GM21526 (cell line): ENCODE results near the gene EFCAB14.
"Not testable (repeated sequence)": the region's sequence is repeated elsewhere in the genome, so short reads cannot be mapped to it uniquely, and the experiment has no call there.

Experiments
- ATAC-seq: cut with Tn5 transposase; IDR thresholded peaks from one replicate; pipeline ENCODE4 v1.9.1; 2021; ENCODE audit warnings: moderate library complexity; ENCODE audit not compliant: unreplicated experiment, low FRiP score

EFCAB14 gene

DNA sequence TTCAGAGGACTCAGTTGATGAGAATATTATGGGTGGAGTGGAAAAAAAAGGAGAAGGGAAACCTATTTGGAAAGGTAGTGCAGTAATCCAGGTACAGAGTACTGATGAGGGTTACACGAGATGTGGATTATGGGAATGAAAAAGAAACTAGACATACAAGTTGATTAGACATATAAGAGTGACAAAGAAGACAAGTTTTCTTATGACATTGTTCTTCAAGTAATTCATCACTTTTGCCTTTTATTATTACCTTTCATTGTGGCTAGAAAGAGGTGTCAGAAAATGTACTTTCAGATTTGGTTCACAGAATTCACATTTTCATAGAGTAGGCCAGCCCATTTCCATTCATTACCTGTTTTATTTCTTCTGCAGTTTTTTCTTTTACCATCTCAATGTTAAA is 61.1 kb downstream of the EFCAB14 start:
- ATAC-seq, result no peak

DNA sequence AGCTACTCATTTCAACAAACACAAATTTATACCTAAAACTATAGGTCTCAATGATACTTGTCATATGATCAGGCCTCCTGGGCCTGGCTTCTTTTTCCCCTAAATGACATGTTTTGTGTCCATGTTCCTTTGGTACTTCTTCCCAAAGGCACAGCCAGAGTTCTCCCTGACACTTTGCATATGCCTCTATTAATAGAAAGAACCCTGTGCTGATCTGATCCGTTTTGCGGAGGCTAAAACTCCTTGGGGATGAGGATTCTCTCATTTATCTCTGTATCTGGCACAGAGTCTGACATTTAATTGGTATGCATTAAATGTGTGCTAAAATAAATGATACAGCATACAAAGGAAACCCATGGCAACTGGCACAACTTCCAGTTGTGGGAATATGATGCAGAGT is 62.3 kb downstream of the EFCAB14 start:
- no peak for ATAC-seq

DNA sequence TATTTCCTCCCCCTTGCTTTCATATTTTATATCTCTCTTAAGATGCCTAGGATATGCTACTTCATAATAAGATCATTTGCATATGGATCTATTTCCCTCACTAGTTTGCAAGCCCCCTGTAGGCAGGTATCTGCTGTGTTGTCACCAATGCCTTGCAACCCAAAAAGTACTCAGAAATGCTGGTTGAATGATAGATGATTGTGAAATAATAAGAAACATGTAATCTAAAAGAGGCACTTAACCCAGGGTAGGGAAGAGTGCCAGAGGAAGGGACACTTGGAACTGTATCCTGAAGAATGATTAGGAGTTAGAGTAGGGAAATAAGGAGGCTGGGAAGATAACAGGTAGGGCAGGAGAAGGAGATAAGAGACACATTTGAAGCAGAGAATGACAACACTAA is 63.1 kb downstream of the EFCAB14 start:
- ATAC-seq, result no peak

DNA sequence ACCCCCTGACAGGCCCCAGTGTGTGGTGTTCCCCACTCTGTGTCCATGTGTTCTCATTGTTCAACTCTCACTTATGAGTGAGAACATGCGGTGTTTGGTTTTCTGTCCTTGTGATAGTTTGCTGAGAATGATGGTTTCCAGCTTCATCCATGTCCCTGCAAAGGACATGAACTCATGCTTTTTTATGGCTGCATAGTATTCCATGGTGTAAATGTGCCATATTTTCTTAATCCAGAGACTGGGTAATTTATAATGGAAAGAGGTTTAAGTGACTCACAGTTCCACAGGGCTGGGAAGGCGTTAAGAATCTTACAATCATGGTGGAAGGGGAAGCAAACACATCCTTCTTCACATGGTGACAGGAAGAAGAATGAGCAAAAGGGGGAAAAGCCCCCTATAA is 64.2 kb downstream of the EFCAB14 start:
- not testable (repeated sequence) for ATAC-seq

DNA sequence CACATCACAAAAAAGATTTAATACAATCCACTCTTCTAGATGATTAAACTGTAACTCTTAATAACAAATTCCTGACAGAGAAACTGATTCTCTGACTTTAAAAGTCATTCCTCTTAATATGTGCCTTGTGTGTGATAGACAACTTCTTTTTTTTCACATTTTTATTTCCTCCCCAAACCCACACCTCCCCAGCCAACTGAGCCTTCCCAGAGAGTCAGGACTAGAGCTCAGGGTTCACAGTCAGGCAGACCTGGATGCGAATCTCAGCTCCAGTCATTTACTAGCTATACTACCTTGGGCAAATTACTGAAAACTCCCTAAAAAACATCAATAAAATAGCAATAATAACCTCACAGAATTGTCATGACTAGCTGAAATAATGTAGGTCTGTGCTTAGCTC is 64.9 kb downstream of the EFCAB14 start:
- ATAC-seq, result no peak

DNA sequence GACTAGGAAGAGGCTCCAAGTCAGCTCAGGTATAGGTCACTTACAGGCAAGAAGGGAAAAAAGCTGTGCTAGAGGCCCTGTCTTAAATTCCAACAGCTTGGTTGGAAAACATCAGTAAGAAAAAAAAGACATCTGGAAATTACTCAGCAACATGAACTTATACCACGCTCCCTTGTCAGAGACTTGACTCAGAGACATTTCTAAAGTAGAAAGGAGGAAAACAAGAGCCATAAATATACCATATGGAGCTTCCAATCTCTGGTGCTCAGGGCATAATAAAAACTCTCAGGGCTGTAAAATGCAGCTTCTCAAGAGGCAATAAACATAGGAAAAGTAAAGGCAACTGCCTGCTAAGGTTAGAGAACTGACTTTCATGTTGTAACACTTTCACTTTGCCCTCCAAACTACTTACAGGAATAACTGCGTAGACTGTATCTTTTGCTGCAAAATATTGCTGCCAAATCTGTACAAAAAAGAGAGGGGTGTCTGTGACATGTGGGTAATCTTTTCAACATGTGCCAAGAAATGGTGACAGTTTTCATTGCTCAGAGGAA is 65.4 kb downstream of the EFCAB14 start:
- no peak for ATAC-seq

DNA sequence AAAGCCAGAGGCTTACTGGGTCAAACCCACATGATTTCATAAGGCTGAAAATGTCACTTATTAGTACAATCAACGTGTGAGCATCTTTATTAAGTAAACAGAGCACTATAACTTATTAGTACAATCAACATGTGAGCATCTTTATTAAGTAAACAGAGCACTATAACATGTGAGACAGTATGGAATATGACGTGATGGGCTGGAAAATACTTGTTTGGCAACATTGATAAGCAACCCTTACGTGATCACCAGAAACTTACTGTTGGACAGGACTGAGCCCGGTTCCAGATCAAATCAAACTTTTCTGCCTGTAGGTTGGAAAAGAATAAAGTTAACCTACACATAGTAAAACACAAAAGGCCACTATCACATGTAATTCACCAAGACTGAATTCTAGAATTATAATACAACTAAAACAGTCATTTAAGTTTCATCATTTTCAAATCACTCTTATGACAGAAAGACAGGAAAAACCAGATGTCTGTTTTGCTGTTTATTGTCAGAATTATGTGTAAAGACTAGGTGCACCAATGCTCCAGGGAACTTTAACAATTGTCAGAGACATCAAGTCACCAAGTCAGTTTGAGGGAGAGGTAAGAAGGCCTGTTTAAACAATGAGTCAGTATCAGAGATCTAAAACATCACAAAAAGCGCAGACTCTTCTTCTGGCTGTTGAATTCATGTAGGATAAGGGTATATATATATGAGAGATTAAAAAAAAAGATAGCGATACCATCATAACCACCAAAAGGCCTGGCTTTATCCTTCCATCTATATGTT is 66.4 kb downstream of the EFCAB14 start:
- ATAC-seq, result no peak

DNA sequence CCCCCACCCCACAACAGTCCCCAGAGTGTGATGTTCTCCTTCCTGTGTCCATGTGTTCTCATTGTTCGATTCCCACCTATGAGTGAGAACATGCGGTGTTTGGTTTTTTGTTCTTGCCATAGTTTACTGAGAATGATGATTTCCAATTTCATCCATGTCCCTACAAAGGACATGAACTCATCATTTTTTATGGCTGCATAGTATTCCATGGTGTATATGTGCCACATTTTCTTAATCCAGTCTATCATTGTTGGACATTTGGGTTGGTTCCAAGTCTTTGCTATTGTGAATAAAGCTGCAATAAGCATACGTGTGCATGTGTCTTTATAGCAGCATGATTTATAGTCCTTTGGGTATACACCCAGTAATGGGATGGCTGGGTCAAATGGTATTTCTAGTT is 67.8 kb downstream of the EFCAB14 start:
- ATAC-seq, result not testable (repeated sequence)

DNA sequence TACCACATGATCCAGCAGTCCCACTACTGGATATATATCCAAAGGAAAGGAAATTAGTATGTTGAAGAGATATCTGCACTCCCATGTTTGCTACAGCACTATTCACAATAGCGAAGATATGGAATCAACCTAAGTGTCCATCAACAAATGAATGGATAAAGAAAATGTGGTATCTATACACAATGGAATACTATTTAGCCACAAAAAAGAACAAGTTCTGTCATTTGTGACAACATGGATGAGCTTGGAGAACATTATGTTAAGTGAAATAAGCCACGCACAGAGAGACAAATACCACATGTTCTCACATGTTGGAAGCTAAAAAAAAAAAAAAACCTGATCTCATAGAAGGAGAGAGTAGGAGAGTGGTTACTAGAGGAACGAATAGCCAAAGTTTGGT is 68.4 kb downstream of the EFCAB14 start:
- no peak for ATAC-seq

DNA sequence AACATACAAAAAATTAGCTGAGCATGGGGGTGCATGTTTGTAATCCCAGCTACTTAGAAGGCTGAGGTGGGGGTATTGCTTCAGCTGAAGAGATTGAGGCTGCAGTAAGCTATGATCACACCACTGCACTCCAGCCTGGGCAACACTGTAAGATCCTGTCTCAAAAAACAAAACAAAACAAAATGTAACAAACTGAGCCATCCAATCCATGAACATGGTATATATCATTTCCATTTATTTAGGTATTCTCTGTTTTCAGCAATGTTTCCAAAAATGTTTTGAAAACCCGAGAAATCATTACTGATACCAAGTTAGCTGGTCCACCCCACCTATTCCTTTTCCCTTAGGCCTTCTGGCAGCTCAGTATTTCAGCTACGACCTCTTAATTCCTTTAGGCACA is 69.2 kb downstream of the EFCAB14 start:
- ATAC-seq, result no peak

DNA sequence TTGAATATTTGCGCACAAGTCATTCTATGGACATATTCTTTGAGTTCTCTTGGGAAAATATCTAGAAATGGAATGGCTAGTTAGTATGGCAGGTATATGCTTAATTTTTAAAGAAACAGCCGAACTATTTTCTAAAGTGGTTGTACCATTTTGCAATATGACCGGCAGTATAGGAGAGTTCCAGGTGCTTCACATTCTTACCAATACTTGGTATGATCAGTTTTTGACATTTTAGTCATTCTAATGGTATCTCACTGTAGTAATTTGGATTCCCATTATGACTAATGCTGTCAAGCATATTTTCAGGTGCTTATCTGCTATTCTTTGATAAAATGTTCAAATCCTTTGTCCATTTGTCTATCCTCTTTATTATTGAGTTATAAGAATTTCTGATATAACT is 71.3 kb downstream of the EFCAB14 start:
- ATAC-seq, result no peak

DNA sequence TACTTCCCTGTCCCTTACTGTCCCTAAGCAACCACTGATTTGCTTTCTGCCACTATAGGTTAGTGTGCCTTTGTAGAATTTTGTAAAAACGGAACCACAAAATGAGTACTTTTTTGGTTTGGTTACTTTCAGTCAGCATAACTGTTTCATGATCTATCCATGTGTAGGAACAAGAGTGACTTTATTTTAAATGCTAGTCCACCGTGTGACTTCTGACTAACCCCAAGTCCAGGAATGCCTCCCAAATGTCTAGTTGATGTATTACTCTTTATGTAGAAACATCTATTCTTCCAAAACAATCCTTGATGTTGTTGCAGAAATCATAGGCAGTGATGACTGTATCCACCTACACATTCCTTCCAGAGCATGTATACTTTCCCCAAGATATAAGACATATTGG is 72.1 kb downstream of the EFCAB14 start:
- ATAC-seq, result no peak

DNA sequence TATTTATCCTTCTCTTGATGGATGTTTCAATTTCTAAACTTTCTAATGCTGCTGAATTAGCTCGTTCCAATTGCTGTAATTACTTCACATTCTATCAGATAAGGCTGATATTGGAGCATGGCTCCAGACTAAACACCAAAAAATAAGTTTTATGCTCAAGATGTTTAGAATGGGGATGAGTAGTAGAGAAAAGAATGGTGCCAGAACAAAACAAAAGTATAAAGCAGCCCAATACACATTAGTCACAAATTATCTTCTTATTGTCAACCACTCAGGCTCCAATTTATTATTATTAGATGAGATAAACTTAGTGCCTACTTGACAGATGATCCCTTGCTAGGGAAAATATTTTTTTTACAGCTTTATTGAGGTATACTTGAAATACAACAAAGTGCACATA is 72.6 kb downstream of the EFCAB14 start:
- ATAC-seq, result no peak

DNA sequence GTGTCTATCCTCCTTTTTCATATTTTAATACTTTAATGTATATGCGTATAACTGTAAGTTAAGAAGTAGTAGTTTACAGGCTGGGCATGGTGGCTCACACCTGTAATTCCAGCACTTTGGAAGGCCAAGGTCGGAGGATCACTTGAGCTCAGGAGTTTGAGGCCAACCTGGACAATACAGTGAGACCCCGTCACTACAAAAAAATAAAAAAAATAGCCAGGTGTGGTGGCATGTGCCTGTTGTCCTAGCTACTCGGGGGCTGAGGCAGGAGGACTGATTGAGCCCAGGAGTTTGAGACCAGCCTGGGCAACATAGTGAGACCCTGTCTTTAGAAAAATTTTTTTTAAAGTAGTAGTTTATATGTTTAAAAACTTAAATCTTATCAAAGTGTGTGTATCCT is 73.1 kb downstream of the EFCAB14 start:
- ATAC-seq, result no peak

DNA sequence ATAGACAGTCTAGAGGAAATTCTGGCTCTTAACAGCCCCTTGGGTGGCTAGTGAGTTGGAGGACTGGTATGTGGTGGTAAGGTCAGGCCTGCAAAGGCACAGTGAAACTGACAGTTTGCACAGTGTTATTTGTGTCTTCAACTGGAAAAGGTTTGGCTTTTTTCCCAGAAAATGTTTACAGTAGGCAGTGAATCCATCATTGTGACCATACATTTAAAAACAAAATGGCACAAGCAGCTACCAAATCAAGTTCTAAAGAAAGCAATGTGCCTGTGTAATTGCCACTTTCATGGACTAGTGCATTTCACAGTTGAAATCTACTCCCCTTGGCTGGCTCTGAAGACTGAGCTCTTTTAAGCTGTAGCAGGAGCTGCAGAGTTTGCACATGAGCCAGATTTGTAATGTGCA is 75.5 kb downstream of the EFCAB14 start:
- no peak for ATAC-seq

DNA sequence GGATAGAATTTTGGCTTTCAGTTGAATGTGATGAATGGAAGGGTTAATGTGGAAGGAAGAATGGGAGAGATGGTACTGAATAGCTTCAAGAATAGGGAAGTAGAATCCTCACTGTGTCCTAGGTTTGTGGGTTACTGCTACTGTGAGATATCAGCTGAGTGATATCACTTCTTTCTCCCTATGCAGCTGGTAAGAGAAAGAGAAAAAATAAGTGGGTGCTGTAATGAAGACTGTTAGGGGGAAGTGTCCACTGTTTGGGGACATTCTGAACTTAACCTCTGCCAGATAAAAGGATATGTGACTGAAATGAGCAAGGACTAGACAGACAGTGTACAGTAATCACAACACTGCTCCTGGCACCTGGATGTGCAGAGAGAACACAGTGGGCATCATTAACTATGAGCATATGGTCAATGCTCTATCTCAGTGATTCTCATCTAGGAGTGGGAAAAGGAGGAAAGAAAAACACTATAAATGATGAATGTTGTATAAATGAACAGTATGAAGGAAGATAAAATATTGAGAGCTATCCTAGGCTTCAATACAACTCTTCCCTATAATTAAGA is 76.7 kb downstream of the EFCAB14 start:
- no peak for ATAC-seq

DNA sequence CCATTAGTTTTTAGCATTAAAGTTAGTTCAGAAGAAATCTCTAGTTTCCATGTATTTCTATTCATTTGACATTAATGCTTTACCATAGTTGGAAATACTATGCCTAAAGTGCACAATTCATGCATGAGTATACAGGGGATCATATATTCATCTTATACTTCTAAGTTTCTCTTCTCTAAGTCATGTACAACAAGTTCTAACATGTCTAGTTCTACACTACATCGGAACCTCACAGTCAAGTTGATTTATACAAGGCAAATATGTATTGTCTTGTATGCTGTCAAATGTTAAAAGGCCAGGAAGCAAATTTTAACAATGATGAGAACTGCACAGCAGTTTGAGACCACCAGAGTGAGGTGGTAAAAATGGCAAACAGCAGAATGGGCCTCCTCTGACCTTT is 79.4 kb downstream of the EFCAB14 start:
- ATAC-seq, result no peak

DNA sequence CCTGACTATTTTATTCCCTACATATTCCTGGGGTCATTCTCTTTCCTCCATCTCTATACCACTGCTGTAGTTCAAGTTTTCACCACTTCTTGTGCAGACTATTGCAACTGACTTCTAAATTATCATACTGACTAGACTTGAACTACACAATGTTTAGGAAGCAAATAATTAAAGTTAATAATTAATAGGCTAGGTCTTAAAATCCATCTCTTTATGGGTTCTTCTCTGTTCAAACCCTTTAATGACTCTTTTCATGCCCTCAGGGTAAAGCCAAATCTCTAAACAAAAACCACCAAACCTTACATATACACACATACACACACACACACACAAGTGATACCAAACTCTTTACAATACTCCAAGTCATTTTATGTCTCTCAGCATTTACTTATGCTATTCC is 80.0 kb downstream of the EFCAB14 start:
- ATAC-seq, result no peak

DNA sequence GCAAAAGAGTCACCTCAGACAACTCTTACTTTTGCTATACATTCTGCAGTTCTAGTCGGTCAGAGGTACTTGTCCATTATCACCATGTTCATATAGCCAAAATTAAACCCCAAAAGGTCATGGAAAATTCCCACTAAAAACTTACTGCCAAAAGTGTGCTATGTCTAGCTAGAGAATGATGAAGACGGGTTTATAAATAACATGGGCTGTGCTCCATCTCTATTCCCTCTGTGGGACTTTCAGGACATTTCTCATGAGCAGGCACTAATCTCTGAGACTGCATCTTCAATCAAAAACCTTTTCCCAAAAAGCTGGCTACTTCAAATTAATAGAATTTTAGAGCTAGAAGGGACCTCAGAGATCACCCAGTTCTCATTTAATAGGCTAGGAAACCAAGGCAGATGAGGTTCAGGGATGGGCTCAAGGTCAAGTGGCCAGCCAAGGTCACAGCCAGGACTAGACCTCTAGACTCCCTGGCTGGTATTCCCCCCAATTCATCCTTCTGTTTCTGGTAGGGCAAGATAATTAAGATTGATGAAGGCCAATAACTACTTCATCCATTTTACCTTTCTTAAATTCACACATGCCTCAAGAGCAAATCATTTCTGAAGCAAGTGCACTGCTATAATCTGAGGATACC is 81.3 kb downstream of the EFCAB14 start:
- ATAC-seq, result no peak

DNA sequence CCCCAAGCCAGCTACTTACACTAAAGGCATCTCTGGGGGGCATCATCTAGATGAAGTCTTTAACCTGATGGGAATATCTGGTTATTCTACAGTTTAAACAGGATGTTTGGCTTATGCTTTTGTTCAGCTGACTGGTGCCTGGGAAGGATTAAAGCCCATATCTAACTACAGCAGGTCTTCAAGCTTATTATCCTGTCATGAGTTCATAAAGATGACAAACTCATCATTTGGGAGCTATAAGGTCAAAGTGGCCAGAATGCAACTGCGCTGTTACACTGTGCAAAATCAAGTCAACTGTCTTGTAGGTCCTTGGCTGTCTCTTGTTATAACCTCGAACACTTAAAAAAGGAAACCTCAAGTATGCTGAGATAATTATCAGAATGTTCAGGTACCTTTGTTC is 83.7 kb downstream of the EFCAB14 start:
- no peak for ATAC-seq

DNA sequence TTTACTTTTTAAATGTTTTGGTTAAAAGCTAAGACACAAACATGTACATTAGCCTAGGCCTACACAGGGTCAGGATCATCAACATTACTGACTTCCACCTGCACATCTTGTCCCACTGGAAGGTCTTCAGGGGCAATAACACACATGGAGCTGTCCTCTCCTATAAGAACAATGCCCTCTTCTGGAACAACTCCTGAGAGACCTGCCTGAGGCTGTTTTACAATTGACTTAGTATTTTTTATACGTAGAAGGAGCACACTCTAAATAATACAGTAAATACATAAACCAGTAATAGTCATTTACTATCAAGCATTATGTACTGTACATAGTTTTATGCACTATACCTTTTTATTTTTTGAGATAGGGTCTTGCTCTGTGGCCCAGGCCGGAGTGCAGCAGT is 88.2 kb downstream of the EFCAB14 start:
- no peak for ATAC-seq
